ENCODE measurements around the gene MAST3. TPM values are rescaled to one million over a fixed set of nuclear protein-coding genes. Genes with fewer than 3 reads are reported as not detected.

The MAST3 gene
- 10 to 100 TPM in 6 of 9 donors, 1 to 10 TPM in 3; 1.6 to 18.6 (median 11.7) TPM for total RNA-seq
- 10 to 100 TPM in 1 of 3 donors, 1 to 10 TPM in 2; 1.8 to 19.1 (median 7.1) TPM for polyA plus RNA-seq
- long read RNA-seq, donor 1, result 0 reads
- long read RNA-seq, donor 2, result 0 reads
- long read RNA-seq, donor 3, result 0 reads
- long read RNA-seq, donor 4, partial matches to known transcripts, result 0 of 1 reads
- long read RNA-seq, donor 4, other reads (novel, unspliced or antisense), result 1 of 1 reads
- long read RNA-seq, donor 5, partial matches to known transcripts, result 6 of 7 reads
- long read RNA-seq, donor 5, other reads (novel, unspliced or antisense), result 1 of 7 reads
- long read RNA-seq, donor 6, partial matches to known transcripts, result 0 of 2 reads
- long read RNA-seq, donor 6, other reads (novel, unspliced or antisense), result 2 of 2 reads
- long read RNA-seq, donor 7, result 0 reads
- long read RNA-seq, donor 8, result 0 reads
- long read RNA-seq, donor 9, result 0 reads
- long read RNA-seq, donor 10, result 0 reads

GRCh38 chr19:18097217-18097992, at the start of gene MAST3:
Gene MAST3 (plus strand): TSS chr19:18097778. CDS start chr19:18097793, 15 bp downstream.
- Histone ChIP-seq H3K27me3 (no peaks in the 10 kb centered on the region), H3K4me3 (peak within 1 kb of the TSS in 2 of 4 donors; percentile 43 to 69), H3K27ac (no peak within 1 kb of the TSS), H3K9me3 (replicated peaks in 1 of 3) (no peaks in the 10 kb centered on the region), H3K36me3 (replicated peaks in 1 of 2) (no peaks in the 10 kb centered on the region), H3K4me1 (replicated peaks in 1 of 2) (peaks cover 7 to 16% of the 10 kb centered on the region in 2 donors)
- WGBS, 4 donors, result 21 to 71% (median 33%) methylated on average over 16 to 54 of the region's 54 CpGs
- DNase-seq, result peak; percentile 82 to 94 (median 89)
- TF ChIP-seq CTCF (IDR thresholded peaks at IDR 0.05) (no peak), POLR2A (IDR thresholded peaks at IDR 0.05) (no peak)
- intact Hi-C loops (cut with DNase I), result no loop called here

- peak overlapping the region in 4 of 5 donors; percentile 32 to 87 (median 68) for H3K27ac ChIP-seq
- H3K27me3 ChIP-seq, result no peaks in the 10 kb centered on the region
- no peaks in the 10 kb centered on the region for H3K9me3 ChIP-seq (replicated peaks in 1 of 3)
- H3K4me1 ChIP-seq (replicated peaks in 1 of 2), result peaks cover 10 to 34% of the 10 kb centered on the region in 2 donors
- intact Hi-C loops (cut with DNase I), result no loop called here
- H3K36me3 ChIP-seq (replicated peaks in 1 of 2), result no peaks in the 10 kb centered on the region
- DNase-seq, result peak; percentile 75 to 92 (median 83)
- TF ChIP-seq CTCF (IDR thresholded peaks at IDR 0.05), result no peak
- TF ChIP-seq POLR2A (IDR thresholded peaks at IDR 0.05), result no peak
- WGBS, 4 donors, result 41 to 68% (median 54%) methylated on average over 10 of the region's 10 CpGs
- H3K4me3 ChIP-seq, result no peak overlapping the region
Measured at GRCh38 chr19:18049385-18049784, 48.2 kb upstream of the MAST3 start.

GRCh38 chr19:18051887-18052286, 45.7 kb upstream of the MAST3 start:
- H3K4me3 ChIP-seq, result peak overlapping the region in 2 of 4 donors; percentile 3 to 40
- H3K4me1 ChIP-seq (replicated peaks in 1 of 2), result peaks cover 6 to 17% of the 10 kb centered on the region in 2 donors
- no peaks in the 10 kb centered on the region for H3K9me3 ChIP-seq (replicated peaks in 1 of 3)
- H3K27me3 ChIP-seq, result no peaks in the 10 kb centered on the region
- 13 to 20% (median 15%) methylated on average over 4 to 31 of the region's 31 CpGs for WGBS, 4 donors
- peak overlapping the region in 3 of 5 donors; percentile 37 to 59 (median 41) for H3K27ac ChIP-seq
- DNase-seq, result peak in 1 of 7 donors; percentile 45
- intact Hi-C loops (cut with DNase I), result no loop called here
- TF ChIP-seq CTCF (IDR thresholded peaks at IDR 0.05) (no peak), POLR2A (IDR thresholded peaks at IDR 0.05) (no peak)
- H3K36me3 ChIP-seq (replicated peaks in 1 of 2), result no peaks in the 10 kb centered on the region

GRCh38 chr19:18053576-18054219, 43.9 kb upstream of the MAST3 start:
- no peak for DNase-seq
- WGBS, 4 donors, result 66 to 72% (median 69%) methylated on average over 9 of the region's 9 CpGs
- Histone ChIP-seq H3K27me3 (no peaks in the 10 kb centered on the region), H3K4me3 (no peak overlapping the region), H3K27ac (no peak overlapping the region), H3K36me3 (replicated peaks in 1 of 2) (no peaks in the 10 kb centered on the region), H3K4me1 (replicated peaks in 1 of 2) (peaks cover 13 to 28% of the 10 kb centered on the region in 2 donors), H3K9me3 (replicated peaks in 1 of 3) (no peaks in the 10 kb centered on the region)
- intact Hi-C loops (cut with DNase I), result no loop called here
- TF ChIP-seq POLR2A (IDR thresholded peaks at IDR 0.05), result no peak
- TF ChIP-seq CTCF (IDR thresholded peaks at IDR 0.05), result no peak
